ENCODE measurements around the gene AAK1.

DNA sequence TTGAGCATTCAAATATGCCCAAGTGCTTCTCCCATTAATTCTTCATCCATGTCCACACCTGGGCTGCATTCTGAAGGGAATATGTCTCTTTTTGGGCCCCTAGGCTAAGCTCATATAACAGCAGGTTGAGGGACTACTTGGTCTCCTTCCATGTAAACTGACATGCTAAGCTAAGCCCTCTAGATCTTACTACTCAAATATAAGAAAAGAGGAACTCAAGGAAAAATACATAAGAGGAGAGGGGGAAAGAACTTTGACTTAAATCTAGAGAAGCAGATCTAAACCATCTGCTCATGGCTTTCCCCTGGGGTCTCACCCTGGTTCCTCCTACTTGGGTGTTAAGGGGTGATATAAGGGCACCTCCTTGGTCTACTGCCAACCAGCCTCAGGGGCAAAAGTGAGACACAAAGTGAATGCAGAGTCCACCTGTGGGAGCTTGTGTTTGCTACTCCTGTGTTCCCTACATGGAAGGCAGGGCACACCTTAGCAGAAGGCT is 186.5 kb downstream of the AAK1 start:
- TF ChIP-seq, protein P1, sequence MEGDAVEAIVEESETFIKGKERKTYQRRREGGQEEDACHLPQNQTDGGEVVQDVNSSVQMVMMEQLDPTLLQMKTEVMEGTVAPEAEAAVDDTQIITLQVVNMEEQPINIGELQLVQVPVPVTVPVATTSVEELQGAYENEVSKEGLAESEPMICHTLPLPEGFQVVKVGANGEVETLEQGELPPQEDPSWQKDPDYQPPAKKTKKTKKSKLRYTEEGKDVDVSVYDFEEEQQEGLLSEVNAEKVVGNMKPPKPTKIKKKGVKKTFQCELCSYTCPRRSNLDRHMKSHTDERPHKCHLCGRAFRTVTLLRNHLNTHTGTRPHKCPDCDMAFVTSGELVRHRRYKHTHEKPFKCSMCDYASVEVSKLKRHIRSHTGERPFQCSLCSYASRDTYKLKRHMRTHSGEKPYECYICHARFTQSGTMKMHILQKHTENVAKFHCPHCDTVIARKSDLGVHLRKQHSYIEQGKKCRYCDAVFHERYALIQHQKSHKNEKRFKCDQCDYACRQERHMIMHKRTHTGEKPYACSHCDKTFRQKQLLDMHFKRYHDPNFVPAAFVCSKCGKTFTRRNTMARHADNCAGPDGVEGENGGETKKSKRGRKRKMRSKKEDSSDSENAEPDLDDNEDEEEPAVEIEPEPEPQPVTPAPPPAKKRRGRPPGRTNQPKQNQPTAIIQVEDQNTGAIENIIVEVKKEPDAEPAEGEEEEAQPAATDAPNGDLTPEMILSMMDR (conservative IDR thresholded peaks at IDR 0.05 in 1 of 2, IDR thresholded peaks at IDR 0.05 in 1 of 2; ENCODE audit: low read depth in 1 of 2, low read length in 2 of 2), result no peak
- TF ChIP-seq EZH2 (IDR thresholded peaks at IDR 0.05; ENCODE audit: low read length, missing control alignments), result no peak

Measured in fibroblast of lung (primary cell).